Stimulated activated memory B cell treated with anti-CD40 and anti-IgM and Interleukin-4, amounts not matched to agents 10 μg/mL and 1 μg/mL and 100 μg/mL, for 72 hours (primary cell): ENCODE data around the gene PCDHGA5.
"Not testable (repeated sequence)": the region's sequence is repeated elsewhere in the genome, so short reads cannot be mapped to it uniquely, and the experiment has no call there.

ENCODE experiments used
- ATAC-seq: fragments of 150-1000 bp; cut with Tn5 transposase; 2 replicates; pipeline ENCODE4 v1.10.0; 2021
- H3K27ac Mint-ChIP-seq: one replicate; pipeline ENCODE4 v1.8.0; 2022; ENCODE audit warnings: mild to moderate bottlenecking, mixed read lengths
- H3K27me3 Mint-ChIP-seq: one replicate; pipeline ENCODE4 v1.8.0; 2022; ENCODE audit warnings: mixed read lengths
- H3K36me3 Mint-ChIP-seq: one replicate; pipeline ENCODE4 v1.8.0; 2022; ENCODE audit warnings: mixed read lengths
- H3K4me1 Mint-ChIP-seq: one replicate; pipeline ENCODE4 v1.8.0; 2022; ENCODE audit warnings: mixed read lengths
- H3K4me3 Mint-ChIP-seq: one replicate; pipeline ENCODE4 v1.8.0; 2022; ENCODE audit warnings: mild to moderate bottlenecking, moderate library complexity, mixed read lengths
- H3K9me3 Mint-ChIP-seq: one replicate; pipeline ENCODE4 v1.8.0; 2022; ENCODE audit warnings: mixed read lengths

The PCDHGA5 gene

DNA sequence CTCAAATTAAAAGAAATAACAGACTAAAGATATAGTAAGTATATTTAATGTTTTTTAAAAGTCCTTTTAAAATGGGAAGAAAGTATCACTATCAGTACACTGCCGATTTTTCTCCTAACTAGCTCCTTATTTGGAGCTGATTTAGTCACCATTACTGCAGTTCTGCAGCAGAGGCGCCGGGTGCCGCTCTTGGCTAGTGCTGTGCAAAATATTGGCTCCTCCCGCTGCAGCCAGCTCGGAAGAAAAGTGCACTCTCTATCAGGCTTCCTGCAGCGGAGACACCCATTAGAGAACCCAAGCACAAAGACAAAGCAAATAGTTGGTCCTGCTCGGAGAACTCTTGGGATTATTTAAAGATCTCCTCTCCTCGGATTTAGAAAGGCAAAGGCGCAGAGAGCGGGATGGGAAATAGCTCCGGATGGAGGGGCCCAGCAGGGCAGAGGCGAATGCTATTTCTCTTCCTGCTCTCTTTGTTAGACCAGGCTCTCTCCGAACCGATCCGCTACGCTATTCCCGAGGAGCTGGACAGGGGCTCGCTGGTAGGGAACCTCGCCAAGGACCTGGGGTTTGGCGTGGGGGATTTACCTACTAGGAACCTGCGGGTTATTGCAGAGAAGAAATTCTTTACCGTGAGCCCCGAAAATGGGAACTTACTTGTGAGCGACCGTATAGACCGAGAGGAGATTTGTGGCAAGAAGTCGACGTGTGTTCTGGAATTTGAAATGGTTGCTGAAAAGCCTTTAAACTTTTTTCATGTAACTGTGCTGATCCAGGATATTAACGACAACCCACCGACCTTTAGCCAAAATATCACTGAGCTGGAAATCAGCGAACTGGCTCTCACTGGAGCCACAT lies 6.3 kb downstream of the PCDHGA5 start, which contains the start of gene PCDHGB3:
PCDHGB3 (plus strand) TSS at position 249 of the 855 bp plus-strand sequence; CDS start at position 402, 153 bp downstream.
- H3K27ac Mint-ChIP-seq: peak within 1 kb of the TSS; percentile 83
- H3K36me3 Mint-ChIP-seq: peaks cover 11% of the 10 kb centered on the region
- peaks cover 3% of the 10 kb centered on the region for H3K9me3 Mint-ChIP-seq

DNA sequence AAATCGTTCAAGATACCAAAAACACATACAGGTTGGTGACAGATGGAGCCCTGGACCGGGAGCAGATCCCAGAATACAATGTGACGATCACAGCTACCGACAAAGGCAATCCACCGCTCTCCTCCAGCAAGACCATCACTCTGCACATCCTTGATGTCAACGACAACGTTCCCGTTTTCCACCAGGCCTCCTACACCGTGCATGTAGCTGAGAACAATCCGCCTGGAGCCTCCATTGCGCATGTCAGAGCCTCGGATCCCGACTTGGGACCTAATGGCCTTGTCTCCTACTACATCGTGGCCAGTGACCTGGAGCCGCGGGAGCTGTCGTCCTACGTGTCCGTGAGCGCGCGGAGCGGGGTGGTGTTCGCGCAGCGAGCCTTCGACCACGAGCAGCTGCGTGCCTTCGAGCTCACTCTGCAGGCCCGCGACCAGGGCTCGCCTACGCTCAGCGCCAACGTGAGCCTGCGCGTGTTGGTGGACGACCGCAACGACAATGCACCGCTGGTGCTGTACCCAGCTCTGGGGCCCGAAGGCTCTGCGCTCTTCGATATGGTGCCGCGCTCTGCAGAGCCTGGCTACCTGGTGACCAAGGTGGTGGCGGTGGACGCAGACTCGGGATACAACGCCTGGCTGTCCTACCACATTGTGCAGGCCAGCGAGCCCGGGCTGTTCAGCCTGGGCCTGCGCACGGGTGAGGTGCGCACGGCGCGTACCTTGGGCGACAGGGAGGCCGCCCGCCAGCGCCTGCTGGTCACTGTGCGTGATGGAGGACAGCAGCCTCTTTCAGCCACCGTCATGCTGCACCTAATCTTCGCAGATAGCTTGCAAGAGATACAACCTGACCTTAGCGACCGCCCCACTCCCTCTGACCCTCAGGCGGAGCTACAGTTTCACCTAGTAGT lies 7.9 kb downstream of the PCDHGA5 start:
- H3K36me3 Mint-ChIP-seq: peaks cover 16% of the 10 kb centered on the region
- peaks cover 6% of the 10 kb centered on the region for H3K4me1 Mint-ChIP-seq
- ATAC-seq: no peak
- no peak overlapping the region for H3K4me3 Mint-ChIP-seq
- no peak overlapping the region for H3K27ac Mint-ChIP-seq
- H3K27me3 Mint-ChIP-seq: peaks cover 19% of the 10 kb centered on the region
- H3K9me3 Mint-ChIP-seq: peaks cover 3% of the 10 kb centered on the region

More for the DNA sequence above, 6.3 kb downstream of the PCDHGA5 start, which contains the start of gene PCDHGB3:
- Mint-ChIP-seq H3K4me1 (peaks cover 6% of the 10 kb centered on the region), H3K27me3 (peaks cover 34% of the 10 kb centered on the region), H3K4me3 (peak within 1 kb of the TSS; percentile 90)
- peak; percentile 77 for ATAC-seq

DNA sequence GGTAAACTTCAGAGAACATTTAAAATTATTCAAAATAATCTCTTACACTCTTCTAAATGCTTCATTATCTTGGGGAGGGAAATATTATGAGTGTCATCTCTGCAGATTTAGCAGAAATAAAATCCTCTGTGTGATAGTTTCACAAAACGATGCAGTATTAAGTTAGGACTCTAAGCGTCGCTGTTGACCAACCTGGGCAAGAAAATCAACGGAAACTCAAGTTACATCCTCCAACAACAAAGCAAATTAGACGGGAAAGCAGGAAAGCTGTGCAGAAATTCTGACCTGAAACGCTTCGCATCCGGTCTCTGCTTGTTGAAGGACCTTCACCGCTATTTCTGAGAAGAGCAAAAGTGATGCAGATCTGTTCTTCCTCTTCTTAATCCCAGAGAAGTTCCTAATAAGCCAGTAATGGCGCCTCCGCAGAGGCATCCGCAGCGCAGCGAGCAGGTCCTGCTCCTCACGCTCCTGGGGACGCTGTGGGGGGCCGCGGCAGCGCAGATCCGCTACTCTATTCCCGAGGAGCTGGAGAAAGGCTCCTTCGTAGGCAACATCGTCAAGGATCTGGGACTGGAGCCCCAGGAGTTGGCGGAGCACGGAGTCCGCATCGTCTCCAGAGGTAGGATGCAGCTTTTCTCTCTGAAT lies 9.8 kb downstream of the PCDHGA5 start, which contains the start of gene PCDHGA6:
PCDHGA6 (plus strand) TSS at position 219 of the 645 bp plus-strand sequence; CDS start at position 412, 193 bp downstream.
- Mint-ChIP-seq H3K4me1 (peaks cover 6% of the 10 kb centered on the region), H3K9me3 (peaks cover 3% of the 10 kb centered on the region), H3K4me3 (no peak within 1 kb of the TSS), H3K27me3 (peaks cover 19% of the 10 kb centered on the region), H3K36me3 (peaks cover 16% of the 10 kb centered on the region), H3K27ac (no peak within 1 kb of the TSS)
- ATAC-seq: no peak

DNA sequence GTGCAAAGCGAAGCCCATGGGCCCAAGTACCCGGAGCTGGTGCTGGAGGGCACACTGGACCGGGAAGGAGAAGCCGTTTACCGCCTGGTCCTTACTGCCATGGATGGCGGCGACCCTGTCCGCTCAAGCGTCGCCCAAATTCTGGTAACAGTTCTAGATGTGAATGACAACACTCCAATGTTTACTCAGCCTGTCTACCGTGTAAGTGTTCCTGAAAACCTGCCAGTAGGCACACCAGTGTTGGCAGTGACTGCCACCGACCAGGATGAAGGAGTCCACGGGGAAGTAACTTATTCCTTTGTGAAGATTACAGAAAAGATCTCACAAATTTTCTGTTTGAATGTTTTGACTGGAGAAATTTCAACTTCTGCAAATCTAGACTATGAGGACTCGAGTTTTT lies 10.7 kb downstream of the PCDHGA5 start:
- peaks cover 16% of the 10 kb centered on the region for H3K36me3 Mint-ChIP-seq
- no peak overlapping the region for H3K27ac Mint-ChIP-seq
- ATAC-seq: no peak
- H3K27me3 Mint-ChIP-seq: peaks cover 19% of the 10 kb centered on the region
- H3K4me1 Mint-ChIP-seq: peaks cover 6% of the 10 kb centered on the region
- H3K9me3 Mint-ChIP-seq: peaks cover 3% of the 10 kb centered on the region
- H3K4me3 Mint-ChIP-seq: no peak overlapping the region

DNA sequence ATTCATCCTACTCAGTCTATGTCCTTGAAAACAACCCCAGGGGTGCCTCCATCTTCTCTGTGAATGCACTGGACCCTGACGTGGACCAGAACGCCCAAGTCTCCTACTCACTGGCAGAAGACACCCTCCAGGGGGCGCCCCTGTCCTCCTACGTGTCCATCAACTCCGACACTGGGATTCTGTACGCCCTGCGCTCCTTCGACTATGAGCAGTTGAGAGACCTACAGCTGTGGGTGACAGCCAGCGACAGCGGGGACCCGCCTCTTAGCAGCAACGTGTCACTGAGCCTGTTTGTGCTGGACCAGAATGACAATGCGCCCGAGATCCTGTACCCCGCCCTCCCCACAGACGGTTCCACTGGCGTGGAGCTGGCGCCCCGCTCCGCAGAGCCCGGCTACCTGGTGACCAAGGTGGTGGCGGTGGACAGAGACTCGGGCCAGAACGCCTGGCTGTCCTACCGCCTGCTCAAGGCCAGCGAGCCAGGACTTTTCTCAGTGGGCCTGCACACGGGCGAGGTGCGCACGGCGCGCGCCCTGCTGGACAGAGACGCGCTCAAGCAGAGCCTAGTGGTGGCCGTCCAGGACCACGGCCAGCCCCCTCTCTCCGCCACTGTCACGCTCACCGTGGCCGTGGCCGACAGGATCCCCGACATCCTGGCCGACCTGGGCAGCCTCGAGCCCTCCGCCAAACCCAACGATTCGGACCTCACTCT lies 11.6 kb downstream of the PCDHGA5 start:
- not testable (repeated sequence) for H3K27me3 Mint-ChIP-seq, H3K27ac Mint-ChIP-seq, H3K4me1 Mint-ChIP-seq, H3K4me3 Mint-ChIP-seq, H3K9me3 Mint-ChIP-seq, ATAC-seq
- H3K36me3 Mint-ChIP-seq: peaks cover 11% of the 10 kb centered on the region

DNA sequence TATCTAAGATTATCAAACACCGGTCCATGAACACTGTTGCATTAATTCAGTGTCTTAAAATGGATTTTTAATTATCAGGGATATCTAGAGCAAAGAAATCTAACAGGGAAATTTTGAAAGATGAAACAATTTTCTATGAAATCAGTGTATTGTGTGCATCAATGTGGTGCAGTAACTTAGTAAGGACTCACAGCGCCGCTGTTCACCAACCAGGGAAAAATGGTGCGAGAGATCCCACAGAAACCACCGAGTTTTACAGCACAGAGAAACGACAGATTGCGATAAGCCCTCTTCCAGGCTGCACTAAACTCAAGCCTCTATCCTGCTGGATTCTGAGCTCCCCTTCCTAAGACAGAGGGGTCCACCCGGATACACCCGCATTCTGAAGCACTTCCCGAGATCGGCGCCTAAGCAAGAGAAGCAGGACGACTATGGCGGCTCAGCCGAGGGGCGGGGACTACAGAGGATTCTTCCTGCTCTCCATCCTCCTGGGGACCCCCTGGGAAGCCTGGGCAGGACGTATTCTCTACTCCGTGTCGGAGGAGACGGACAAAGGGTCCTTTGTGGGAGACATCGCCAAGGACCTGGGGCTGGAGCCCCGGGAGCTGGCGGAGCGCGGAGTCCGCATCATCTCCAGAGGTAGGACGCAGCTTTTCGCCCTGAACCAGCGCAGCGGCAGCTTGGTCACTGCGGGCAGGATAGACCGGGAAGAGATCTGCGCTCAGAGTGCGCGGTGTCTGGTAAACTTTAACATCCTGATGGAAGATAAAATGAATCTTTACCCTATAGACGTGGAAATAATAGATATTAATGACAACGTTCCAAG lies 18.7 kb downstream of the PCDHGA5 start, which contains the start of gene PCDHGA7:
PCDHGA7 (plus strand) TSS at position 274 of the 826 bp plus-strand sequence; CDS start at position 432, 158 bp downstream.
- Mint-ChIP-seq H3K36me3 (peaks cover 5% of the 10 kb centered on the region), H3K9me3 (no peaks in the 10 kb centered on the region), H3K27me3 (peaks cover 44% of the 10 kb centered on the region), H3K27ac (peak within 1 kb of the TSS; percentile 70), H3K4me1 (peaks cover 4% of the 10 kb centered on the region), H3K4me3 (peak within 1 kb of the TSS; percentile 76)
- no peak for ATAC-seq

DNA sequence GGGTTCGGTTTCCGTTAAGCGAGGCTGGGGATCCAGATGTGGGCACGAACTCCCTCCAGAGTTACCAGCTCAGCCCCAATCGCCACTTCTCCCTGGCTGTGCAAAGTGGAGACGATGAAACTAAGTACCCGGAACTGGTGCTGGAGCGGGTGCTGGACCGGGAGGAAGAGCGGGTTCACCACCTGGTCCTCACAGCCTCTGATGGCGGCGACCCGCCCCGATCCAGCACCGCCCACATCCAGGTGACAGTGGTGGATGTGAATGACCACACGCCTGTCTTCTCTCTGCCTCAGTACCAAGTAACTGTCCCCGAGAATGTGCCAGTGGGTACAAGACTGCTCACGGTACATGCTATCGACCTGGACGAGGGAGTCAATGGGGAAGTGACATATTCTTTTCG lies 19.4 kb downstream of the PCDHGA5 start:
- no peak overlapping the region for H3K4me3 Mint-ChIP-seq
- H3K27me3 Mint-ChIP-seq: peaks cover 47% of the 10 kb centered on the region
- peaks cover under 1% of the 10 kb centered on the region for H3K9me3 Mint-ChIP-seq
- H3K4me1 Mint-ChIP-seq: peaks cover 4% of the 10 kb centered on the region
- H3K27ac Mint-ChIP-seq: peak overlapping the region; percentile 70
- H3K36me3 Mint-ChIP-seq: peaks cover 5% of the 10 kb centered on the region
- ATAC-seq: no peak

DNA sequence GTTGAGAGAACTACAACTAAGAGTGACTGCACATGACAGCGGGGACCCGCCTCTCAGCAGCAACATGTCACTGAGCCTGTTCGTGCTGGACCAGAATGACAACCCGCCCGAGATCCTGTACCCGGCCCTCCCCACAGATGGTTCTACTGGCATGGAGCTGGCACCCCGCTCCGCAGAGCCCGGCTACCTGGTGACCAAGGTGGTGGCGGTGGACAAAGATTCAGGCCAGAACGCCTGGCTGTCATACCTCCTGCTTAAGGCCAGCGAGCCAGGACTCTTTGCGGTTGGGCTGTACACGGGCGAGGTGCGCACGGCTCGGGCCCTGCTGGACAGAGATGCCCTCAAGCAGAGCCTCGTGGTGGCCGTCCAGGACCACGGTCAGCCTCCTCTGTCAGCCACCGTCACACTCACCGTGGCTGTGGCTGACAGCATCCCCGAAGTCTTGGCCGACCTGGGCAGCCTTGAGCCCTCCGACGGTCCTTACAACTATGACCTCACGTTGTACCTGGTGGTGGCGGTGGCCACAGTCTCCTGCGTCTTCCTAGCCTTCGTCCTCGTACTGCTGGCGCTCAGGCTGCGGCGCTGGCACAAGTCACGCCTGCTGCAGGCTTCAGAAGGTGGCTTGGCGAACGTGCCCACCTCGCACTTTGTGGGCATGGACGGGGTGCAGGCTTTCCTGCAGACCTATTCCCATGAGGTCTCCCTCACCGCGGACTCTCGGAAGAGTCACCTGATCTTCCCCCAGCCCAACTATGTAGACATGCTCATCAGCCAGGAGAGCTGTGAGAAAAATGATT lies 20.7 kb downstream of the PCDHGA5 start:
- ATAC-seq: no peak
- no peak overlapping the region for H3K27ac Mint-ChIP-seq
- peaks cover 60% of the 10 kb centered on the region for H3K27me3 Mint-ChIP-seq
- H3K4me3 Mint-ChIP-seq: no peak overlapping the region
- peaks cover 4% of the 10 kb centered on the region for H3K4me1 Mint-ChIP-seq
- H3K36me3 Mint-ChIP-seq: peaks cover 5% of the 10 kb centered on the region
- H3K9me3 Mint-ChIP-seq: peaks cover 6% of the 10 kb centered on the region

DNA sequence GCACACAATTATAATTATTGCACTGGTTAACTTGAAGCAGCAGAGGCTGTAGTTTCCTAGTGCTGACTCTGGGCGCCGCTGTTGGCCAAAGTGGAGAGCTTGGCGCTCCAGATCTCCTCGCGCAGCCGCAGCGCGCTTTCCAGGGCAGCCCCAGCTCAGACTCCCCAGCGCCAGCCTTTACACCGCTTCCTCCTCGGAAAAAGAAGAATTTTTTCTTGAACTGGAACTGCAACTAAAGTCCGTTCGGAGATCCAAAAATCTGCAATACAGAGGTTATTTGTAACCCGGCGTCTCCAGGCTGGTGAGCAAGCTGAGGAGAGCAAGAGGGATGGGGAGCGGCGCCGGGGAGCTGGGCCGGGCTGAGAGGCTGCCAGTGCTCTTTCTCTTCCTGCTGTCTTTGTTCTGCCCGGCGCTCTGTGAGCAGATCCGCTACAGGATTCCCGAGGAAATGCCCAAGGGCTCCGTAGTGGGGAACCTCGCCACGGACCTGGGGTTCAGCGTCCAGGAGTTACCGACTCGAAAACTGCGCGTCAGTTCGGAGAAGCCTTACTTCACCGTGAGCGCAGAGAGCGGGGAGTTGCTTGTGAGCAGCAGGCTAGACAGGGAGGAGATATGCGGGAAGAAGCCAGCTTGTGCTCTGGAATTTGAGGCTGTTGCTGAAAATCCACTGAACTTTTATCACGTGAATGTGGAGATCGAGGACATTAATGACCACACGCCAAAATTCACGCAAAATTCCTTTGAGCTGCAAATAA lies 23.8 kb downstream of the PCDHGA5 start, which contains the start of gene PCDHGB4:
PCDHGB4 (plus strand) TSS at position 142 of the 755 bp plus-strand sequence; CDS start at position 329, 187 bp downstream.
- peaks cover 10% of the 10 kb centered on the region for H3K36me3 Mint-ChIP-seq
- H3K27me3 Mint-ChIP-seq: peaks cover 77% of the 10 kb centered on the region
- not testable (repeated sequence) for ATAC-seq, H3K4me1 Mint-ChIP-seq, H3K27ac Mint-ChIP-seq
- peak within 1 kb of the TSS; percentile 42 for H3K4me3 Mint-ChIP-seq
- H3K9me3 Mint-ChIP-seq: peaks cover 15% of the 10 kb centered on the region

DNA sequence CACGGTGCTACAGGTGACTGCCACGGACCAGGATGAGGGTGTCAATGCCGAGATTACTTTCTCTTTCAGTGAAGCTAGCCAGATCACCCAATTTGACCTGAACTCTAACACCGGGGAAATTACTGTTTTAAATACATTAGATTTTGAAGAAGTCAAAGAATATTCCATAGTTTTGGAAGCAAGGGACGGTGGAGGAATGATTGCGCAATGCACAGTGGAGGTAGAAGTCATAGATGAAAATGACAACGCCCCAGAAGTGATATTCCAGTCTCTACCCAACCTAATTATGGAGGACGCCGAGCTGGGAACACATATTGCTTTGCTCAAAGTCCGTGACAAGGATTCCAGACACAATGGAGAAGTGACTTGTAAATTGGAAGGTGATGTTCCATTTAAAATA lies 24.7 kb downstream of the PCDHGA5 start:
- Mint-ChIP-seq H3K4me3 (no peak overlapping the region), H3K36me3 (peaks cover 6% of the 10 kb centered on the region), H3K4me1 (no peaks in the 10 kb centered on the region), H3K27me3 (peaks cover 76% of the 10 kb centered on the region), H3K27ac (no peak overlapping the region), H3K9me3 (peaks cover 15% of the 10 kb centered on the region)
- ATAC-seq: no peak

DNA sequence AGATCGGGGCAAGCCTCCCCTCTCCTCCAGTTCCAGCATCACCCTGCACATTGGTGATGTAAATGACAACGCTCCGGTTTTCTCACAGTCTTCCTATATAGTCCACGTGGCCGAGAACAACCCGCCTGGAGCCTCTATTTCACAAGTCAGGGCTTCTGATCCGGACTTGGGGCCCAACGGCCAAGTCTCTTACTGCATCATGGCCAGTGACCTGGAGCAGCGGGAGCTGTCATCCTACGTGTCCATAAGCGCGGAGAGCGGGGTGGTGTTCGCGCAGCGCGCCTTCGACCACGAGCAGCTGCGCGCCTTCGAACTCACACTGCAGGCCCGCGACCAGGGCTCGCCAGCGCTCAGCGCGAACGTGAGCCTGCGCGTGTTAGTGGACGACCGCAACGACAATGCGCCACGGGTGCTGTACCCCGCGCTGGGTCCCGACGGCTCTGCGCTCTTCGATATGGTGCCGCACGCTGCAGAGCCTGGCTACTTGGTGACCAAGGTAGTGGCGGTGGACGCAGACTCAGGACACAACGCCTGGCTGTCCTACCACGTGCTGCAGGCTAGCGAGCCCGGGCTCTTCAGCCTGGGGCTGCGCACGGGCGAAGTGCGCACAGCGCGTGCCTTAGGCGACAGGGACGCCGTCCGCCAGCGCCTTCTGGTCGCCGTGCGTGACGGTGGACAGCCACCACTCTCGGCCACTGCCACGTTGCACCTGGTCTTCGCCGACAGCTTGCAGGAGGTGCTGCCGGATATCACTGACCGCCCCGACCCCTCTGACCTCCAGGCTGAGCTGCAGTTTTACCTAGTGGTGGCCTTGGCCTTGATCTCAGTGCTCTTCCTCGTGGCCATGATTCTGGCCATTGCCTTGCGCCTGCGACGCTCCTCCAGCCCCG lies 25.4 kb downstream of the PCDHGA5 start:
- no peak overlapping the region for H3K27ac Mint-ChIP-seq
- H3K27me3 Mint-ChIP-seq: peaks cover 82% of the 10 kb centered on the region
- peaks cover 11% of the 10 kb centered on the region for H3K36me3 Mint-ChIP-seq
- H3K9me3 Mint-ChIP-seq: peaks cover 19% of the 10 kb centered on the region
- no peak overlapping the region for H3K4me3 Mint-ChIP-seq
- no peaks in the 10 kb centered on the region for H3K4me1 Mint-ChIP-seq
- ATAC-seq: no peak
